ENCODE data around the gene INKA2.
A peak's percentile ranks its signal among the peaks of the same experiment; 100 is the strongest.
"Not testable (repeated sequence)": the region's sequence is repeated elsewhere in the genome, so short reads cannot be mapped to it uniquely, and the experiment has no call there.

Gene INKA2

GRCh38 chr1:111761717-111762116 lies 22.5 kb upstream of the INKA2 start:
- no peak for TF ChIP-seq ZNF274 (IDR thresholded peaks at IDR 0.05; ENCODE audit: low read depth, low read length)

GRCh38 chr1:111758373-111758772 lies 19.2 kb upstream of the INKA2 start:
- TF ChIP-seq ZNF274 (IDR thresholded peaks at IDR 0.05; ENCODE audit: low read depth, low read length): no peak
- H3K4me3 ChIP-seq (ENCODE audit: low read length): no peak overlapping the region

More at GRCh38 chr1:111761717-111762116, 22.5 kb upstream of the INKA2 start:
- no peak overlapping the region for H3K4me3 ChIP-seq (ENCODE audit: low read length)

GRCh38 chr1:111756124-111756513 lies 16.9 kb upstream of the INKA2 start:
- H3K4me3 ChIP-seq (ENCODE audit: low read length): peak overlapping the region; percentile 80
- TF ChIP-seq ZNF274 (IDR thresholded peaks at IDR 0.05; ENCODE audit: low read depth, low read length): no peak

GRCh38 chr1:111755331-111756123 lies 16.3 kb upstream of the INKA2 start, which contains the start of gene DDX20:
Gene DDX20, plus strand, starts transcription at chr1:111755901. Its CDS starts 24 bp downstream, at chr1:111755925.
- peak within 1 kb of the TSS; percentile 80 for H3K4me3 ChIP-seq (ENCODE audit: low read length)
- TF ChIP-seq ZNF274 (IDR thresholded peaks at IDR 0.05; ENCODE audit: low read depth, low read length): no peak

- no peak for TF ChIP-seq ZNF274 (IDR thresholded peaks at IDR 0.05; ENCODE audit: low read depth, low read length)
- peak overlapping the region; percentile 80 for H3K4me3 ChIP-seq (ENCODE audit: low read length)
Observed at GRCh38 chr1:111754984-111755330, 15.8 kb upstream of the INKA2 start.

GRCh38 chr1:111751906-111752575 lies 12.8 kb upstream of the INKA2 start:
- TF ChIP-seq ZNF274 (IDR thresholded peaks at IDR 0.05; ENCODE audit: low read depth, low read length): no peak
- H3K4me3 ChIP-seq (ENCODE audit: low read length): no peak overlapping the region

- TF ChIP-seq ZNF274 (IDR thresholded peaks at IDR 0.05; ENCODE audit: low read depth, low read length): no peak
- H3K4me3 ChIP-seq (ENCODE audit: low read length): no peak overlapping the region
Observed at GRCh38 chr1:111750856-111751255, 11.7 kb upstream of the INKA2 start.

GRCh38 chr1:111749628-111750027 lies 10.4 kb upstream of the INKA2 start:
- H3K4me3 ChIP-seq (ENCODE audit: low read length): no peak overlapping the region
- no peak for TF ChIP-seq ZNF274 (IDR thresholded peaks at IDR 0.05; ENCODE audit: low read depth, low read length)

GRCh38 chr1:111747947-111748346 lies 8.8 kb upstream of the INKA2 start:
- no peak overlapping the region for H3K4me3 ChIP-seq (ENCODE audit: low read length)
- no peak for TF ChIP-seq ZNF274 (IDR thresholded peaks at IDR 0.05; ENCODE audit: low read depth, low read length)

- no peak for TF ChIP-seq ZNF274 (IDR thresholded peaks at IDR 0.05; ENCODE audit: low read depth, low read length)
- H3K4me3 ChIP-seq (ENCODE audit: low read length): no peak overlapping the region
Observed at GRCh38 chr1:111747282-111747734, 8.1 kb upstream of the INKA2 start.

GRCh38 chr1:111746614-111746999 lies 7.4 kb upstream of the INKA2 start:
- TF ChIP-seq ZNF274 (IDR thresholded peaks at IDR 0.05; ENCODE audit: low read depth, low read length): no peak
- H3K4me3 ChIP-seq (ENCODE audit: low read length): no peak overlapping the region

GRCh38 chr1:111745675-111746613 lies 6.7 kb upstream of the INKA2 start:
- no peak for TF ChIP-seq ZNF274 (IDR thresholded peaks at IDR 0.05; ENCODE audit: low read depth, low read length)
- no peak overlapping the region for H3K4me3 ChIP-seq (ENCODE audit: low read length)

GRCh38 chr1:111743679-111744101 lies 4.5 kb upstream of the INKA2 start:
- no peak overlapping the region for H3K4me3 ChIP-seq (ENCODE audit: low read length)
- TF ChIP-seq ZNF274 (IDR thresholded peaks at IDR 0.05; ENCODE audit: low read depth, low read length): no peak

- TF ChIP-seq ZNF274 (IDR thresholded peaks at IDR 0.05; ENCODE audit: low read depth, low read length): no peak
- H3K4me3 ChIP-seq (ENCODE audit: low read length): no peak overlapping the region
Observed at GRCh38 chr1:111742938-111743549, 3.8 kb upstream of the INKA2 start.

- not testable (repeated sequence) for H3K4me3 ChIP-seq (ENCODE audit: low read length)
Observed at GRCh38 chr1:111742292-111742691, 3.1 kb upstream of the INKA2 start.

Measured in GM08714 (cell line).